Activated CD4-positive, alpha-beta T cell treated with anti-CD3 and anti-CD28 coated beads for 36 hours (primary cell): ENCODE results near the gene ACSF2. TPM values are rescaled to one million over a fixed set of nuclear protein-coding genes. Genes with fewer than 3 reads are reported as not detected.
"Not testable (repeated sequence)": the region's sequence is repeated elsewhere in the genome, so short reads cannot be mapped to it uniquely, and the experiment has no call there.

Experiments
- ATAC-seq: fragments of 200-7000 bp; cut with Tn5 transposase; one replicate; pipeline ENCODE4 v1.10.0; 2021; ENCODE audit warnings: mild to moderate bottlenecking, moderate library complexity
- CTCF ChIA-PET: fragments of 350-600 bp; sonication (Branson Sonifier 250); formaldehyde crosslinking; loops from one replicate; lab custom pipeline; 2021; ENCODE audit warnings: antibody characterized with exemption; lab: Charles Lee
- POLR2A ChIA-PET: fragments of 350-600 bp; sonication (Branson Sonifier 250); formaldehyde crosslinking; loops from one replicate; lab custom pipeline; 2021; ENCODE audit warnings: antibody characterized with exemption, inconsistent platforms; lab: Charles Lee
- DNase-seq: peaks from one replicate; pipeline ENCODE4 v3.0.0-alpha.2; 2020
- H3K27ac Mint-ChIP-seq: one replicate; pipeline ENCODE4 v1.8.0; 2021; ENCODE audit warnings: mixed read lengths
- H3K27me3 Mint-ChIP-seq: one replicate; pipeline ENCODE4 v1.8.0; 2021; ENCODE audit warnings: mixed read lengths
- H3K36me3 Mint-ChIP-seq: one replicate; pipeline ENCODE4 v1.8.0; 2021; ENCODE audit warnings: low read depth, mixed read lengths
- H3K4me1 Mint-ChIP-seq: one replicate; pipeline ENCODE4 v1.8.0; 2021; ENCODE audit warnings: mixed read lengths
- H3K4me3 Mint-ChIP-seq: one replicate; pipeline ENCODE4 v1.8.0; 2021; ENCODE audit warnings: mild to moderate bottlenecking, moderate library complexity, mixed read lengths
- H3K9me3 Mint-ChIP-seq: one replicate; pipeline ENCODE4 v1.8.0; 2021; ENCODE audit warnings: low read depth, mixed read lengths
- intact Hi-C, 2 experiments: fragments of 100-400 bp; cut with DNase I in 1 of 2; cut with micrococcal nuclease in 1 of 2; formaldehyde crosslinking; loops; one replicate each; pipeline versions ENCODE4 v1.14.2 to v1.15.1; 2022 to 2024; cut with DNase I, micrococcal nuclease
- total RNA-seq, 2 experiments: library from RNA; stranded (reverse); gene quantifications; one replicate each; pipeline ENCODE4 v1.2.3, GENCODE V29; 2021

The ACSF2 gene
- total RNA-seq, 2 experiments from 2014 or later, result 15.0 to 15.7 TPM

DNA sequence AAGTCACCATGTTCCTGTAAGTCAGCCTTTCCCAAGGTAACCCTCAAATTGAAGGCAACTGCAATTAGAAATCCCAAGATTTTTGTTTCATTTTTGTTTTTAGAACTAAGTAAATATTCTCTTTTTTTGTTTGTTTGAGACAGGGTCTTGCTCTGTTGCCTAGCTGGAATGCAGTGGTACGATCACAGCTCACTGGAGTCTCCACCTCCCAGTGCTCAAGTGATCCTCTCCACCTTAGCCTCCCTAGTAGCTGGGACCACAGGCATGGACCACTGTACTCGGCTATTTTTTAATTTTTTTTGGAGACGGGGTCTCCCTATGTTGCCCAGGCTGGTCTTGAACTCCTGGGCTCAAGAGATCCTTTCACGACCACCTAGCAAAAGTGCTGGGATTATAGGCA is 18.1 kb upstream of the ACSF2 start:
- ChIA-PET POLR2A (no interaction called here), CTCF (interaction anchor here (1.1 to 2.4 kb wide), 2 partner anchors 10 to 20 kb away, joined by 3 to 15 read pairs; partner anchors contain the start of gene LRRC59)
- Mint-ChIP-seq H3K27ac (no peak overlapping the region), H3K4me1 (no peaks in the 10 kb centered on the region), H3K9me3 (no peaks in the 10 kb centered on the region), H3K36me3 (no peaks in the 10 kb centered on the region), H3K4me3 (no peak overlapping the region), H3K27me3 (peaks cover 12% of the 10 kb centered on the region)
- intact Hi-C loops, result no loop called here
- DNase-seq, result no peak
- ATAC-seq, result no peak

DNA sequence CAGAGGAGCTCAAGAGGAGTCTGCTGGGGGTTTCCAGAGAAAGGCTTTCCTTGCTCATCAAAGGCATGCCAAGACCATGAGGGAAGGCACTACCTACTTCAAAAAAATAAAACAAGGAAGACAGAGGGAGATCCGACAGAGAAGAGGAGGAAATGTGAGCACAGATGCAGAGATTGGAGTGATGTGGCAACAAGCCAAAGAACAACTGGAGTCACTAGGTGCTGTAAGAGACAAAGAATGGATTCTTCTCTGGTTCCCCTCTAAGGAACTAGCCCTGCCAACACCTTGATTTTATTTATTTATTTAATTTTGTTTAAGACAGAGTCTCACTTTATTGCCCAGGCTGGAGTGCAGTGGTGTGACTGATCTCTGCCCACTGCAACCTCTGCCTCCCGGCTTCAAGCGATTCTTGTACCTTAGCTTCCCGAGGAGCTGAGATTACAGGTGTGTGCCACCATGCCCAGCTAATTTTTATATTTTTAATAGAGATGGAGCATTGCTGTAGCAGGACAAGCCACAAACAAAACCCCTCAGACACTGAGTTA is 13.8 kb upstream of the ACSF2 start:
- H3K9me3 Mint-ChIP-seq, result no peaks in the 10 kb centered on the region
- no peaks in the 10 kb centered on the region for H3K36me3 Mint-ChIP-seq
- no peak overlapping the region for H3K4me3 Mint-ChIP-seq
- no peaks in the 10 kb centered on the region for H3K4me1 Mint-ChIP-seq
- ChIA-PET POLR2A (no interaction called here), CTCF (interaction anchor here (0.5 to 1.0 kb wide), 3 partner anchors 15 to 227 kb away, joined by 3 to 4 read pairs (median 3); partner anchors contain the start of gene LRRC59)
- no peak overlapping the region for H3K27ac Mint-ChIP-seq
- intact Hi-C loops, result no loop called here
- peaks cover 5% of the 10 kb centered on the region for H3K27me3 Mint-ChIP-seq
- ATAC-seq (no peak), DNase-seq (no peak)

DNA sequence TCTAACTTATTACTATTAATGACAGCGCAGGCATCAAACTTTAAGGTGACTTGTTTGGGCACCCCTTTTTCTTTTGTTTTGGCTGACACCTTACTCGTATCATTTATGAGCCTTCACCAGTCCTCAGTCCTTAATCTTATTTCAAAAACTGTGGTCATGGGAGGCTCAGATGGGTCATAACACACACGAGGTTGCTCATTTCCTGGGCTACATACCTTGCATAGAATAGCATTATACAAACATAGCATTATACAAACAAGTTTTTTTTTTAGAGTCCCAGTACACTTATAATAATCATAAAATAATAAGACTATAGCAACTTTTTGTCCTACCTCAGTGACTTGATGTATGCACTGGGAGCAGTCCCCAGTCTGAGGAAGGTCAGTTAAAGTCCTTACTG is 11.2 kb upstream of the ACSF2 start:
- no peak for ATAC-seq
- Mint-ChIP-seq H3K36me3 (no peaks in the 10 kb centered on the region), H3K9me3 (peaks cover 2% of the 10 kb centered on the region), H3K27me3 (peaks cover 5% of the 10 kb centered on the region), H3K4me3 (no peak overlapping the region), H3K4me1 (no peaks in the 10 kb centered on the region), H3K27ac (no peak overlapping the region)
- DNase-seq, result no peak
- intact Hi-C loops, result no loop called here
- ChIA-PET POLR2A (no interaction called here), CTCF (interaction anchor here (2.7 kb wide), 1 partner anchor 17 kb away, joined by 11 read pairs; the partner anchor contains the start of gene LRRC59)

DNA sequence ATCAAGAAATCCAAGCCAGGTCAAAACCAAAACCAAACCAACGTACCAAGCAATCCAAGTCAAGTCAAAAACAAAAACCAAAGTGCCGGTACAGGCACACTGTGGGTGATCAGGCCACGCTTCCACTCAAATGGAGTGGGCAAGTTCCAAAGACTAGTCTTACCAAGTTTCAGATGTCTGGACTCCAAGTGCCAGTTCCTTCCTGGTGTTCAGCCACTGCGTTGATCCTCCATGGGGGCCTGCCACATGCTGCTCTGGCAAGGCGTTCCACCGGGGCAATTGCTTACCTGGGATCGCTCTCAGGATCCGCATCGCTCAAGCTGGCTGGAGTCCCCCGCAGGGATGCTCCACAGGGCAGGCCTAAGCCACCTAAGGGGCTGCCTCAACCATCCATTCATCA is 6.4 kb upstream of the ACSF2 start:
- H3K27ac Mint-ChIP-seq, intact Hi-C loops, ATAC-seq, H3K36me3 Mint-ChIP-seq, POLR2A ChIA-PET, H3K27me3 Mint-ChIP-seq, H3K9me3 Mint-ChIP-seq, DNase-seq, H3K4me3 Mint-ChIP-seq: not testable (repeated sequence)
- CTCF ChIA-PET, result interaction anchor here (0.9 kb wide), 1 partner anchor 22 kb away, joined by 3 read pairs; the partner anchor contains the start of gene LRRC59
- H3K4me1 Mint-ChIP-seq, result peaks cover 15% of the 10 kb centered on the region

DNA sequence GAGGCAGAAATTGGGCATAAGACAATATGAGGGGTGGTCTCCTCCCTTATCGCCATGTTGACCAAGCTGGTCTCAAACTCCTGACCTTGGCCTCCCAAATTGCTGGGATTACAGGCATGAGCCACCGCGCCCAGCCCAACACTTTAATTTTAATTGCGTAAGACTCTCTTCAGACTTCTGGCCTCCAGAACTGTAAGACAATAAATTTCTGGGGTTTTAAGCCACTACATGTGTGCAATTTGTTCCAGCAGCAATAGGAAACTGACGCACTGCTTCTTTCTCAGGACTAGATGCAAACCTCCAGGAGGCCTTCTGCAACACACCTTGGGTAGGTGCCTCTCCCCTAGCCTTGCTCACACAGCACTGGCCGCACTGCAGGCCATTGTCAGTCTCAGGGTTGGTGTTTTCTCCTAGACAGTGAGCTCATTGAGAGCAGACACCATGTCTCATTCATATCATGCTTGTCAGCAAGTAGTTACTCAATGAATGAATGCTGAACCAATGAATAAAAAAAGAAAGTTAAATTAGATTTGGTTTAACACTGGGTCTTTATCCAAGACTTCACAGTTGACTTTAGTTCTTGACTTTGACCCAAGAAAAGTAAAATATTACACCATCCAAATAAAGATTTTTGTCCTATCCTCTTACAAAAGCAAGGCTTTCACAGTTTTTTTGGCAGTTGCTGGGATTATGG is 5.5 kb upstream of the ACSF2 start:
- H3K27ac Mint-ChIP-seq, result peak overlapping the region; percentile 88
- CTCF ChIA-PET, result interaction anchor here (0.6 to 2.3 kb wide), 4 partner anchors 23 to 270 kb away, joined by 3 to 16 read pairs (median 3); partner anchors contain the start of genes LRRC59 and PPP1R9B
- peaks cover 19% of the 10 kb centered on the region for H3K4me1 Mint-ChIP-seq
- H3K27me3 Mint-ChIP-seq, result no peaks in the 10 kb centered on the region
- POLR2A ChIA-PET, result interaction anchor here (0.6 to 0.7 kb wide), 3 partner anchors 74 to 632 kb away, joined by 3 to 4 read pairs (median 3); partner anchors contain the start of gene KAT7
- peaks cover 2% of the 10 kb centered on the region for H3K9me3 Mint-ChIP-seq
- no peaks in the 10 kb centered on the region for H3K36me3 Mint-ChIP-seq
- intact Hi-C loops, result loop anchor here in 1 of 2 experiments (1.0 kb wide), 1 partner anchor 23 kb away; the partner anchor contains the start of gene LRRC59
- no peak for ATAC-seq
- DNase-seq, result no peak
- H3K4me3 Mint-ChIP-seq, result no peak overlapping the region

DNA sequence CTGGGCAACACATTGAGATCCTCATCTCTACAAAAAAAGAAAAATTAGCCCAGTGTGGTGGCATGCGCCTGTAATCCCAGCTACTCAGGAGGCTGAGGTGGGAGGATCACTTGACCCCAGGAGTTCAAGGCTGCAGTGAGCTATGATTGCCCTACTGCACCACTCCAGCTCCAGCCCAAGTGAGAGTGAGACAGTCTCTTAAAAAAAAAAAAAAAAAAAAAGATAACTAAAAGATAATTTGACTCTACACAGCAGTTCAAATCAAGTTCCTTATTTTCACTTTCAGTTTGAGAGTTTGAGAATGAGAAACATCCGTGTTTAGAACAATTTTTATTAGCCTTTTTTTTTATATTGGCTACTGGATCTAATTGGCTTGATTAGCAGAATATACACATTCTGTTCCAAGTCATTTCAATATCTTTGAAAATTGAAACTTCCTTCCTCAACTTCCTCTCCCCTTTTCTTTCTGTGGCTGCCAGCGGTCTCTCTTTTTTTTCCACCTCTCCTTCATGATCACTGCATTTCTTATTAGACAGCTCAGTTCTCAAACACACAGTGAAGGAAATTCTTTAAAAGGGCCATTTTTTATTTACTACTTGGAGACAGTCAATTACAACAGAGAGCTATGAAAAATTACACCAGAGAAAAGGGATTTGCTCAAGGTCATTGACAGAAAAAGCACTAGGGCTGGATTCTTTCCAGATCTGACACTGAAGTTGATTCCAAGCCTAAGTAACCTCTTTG is 4.5 kb upstream of the ACSF2 start:
- H3K4me3 Mint-ChIP-seq, result peak overlapping the region; percentile 61
- H3K27ac Mint-ChIP-seq, result peak overlapping the region; percentile 88
- no peaks in the 10 kb centered on the region for H3K36me3 Mint-ChIP-seq
- intact Hi-C loops, result loop anchor here in 1 of 2 experiments (1.0 kb wide), 1 partner anchor 24 kb away; the partner anchor contains the start of gene LRRC59
- peak; percentile 17 for DNase-seq
- CTCF ChIA-PET, result interaction anchor here (0.5 to 2.3 kb wide), 5 partner anchors 24 to 1983 kb away, joined by 3 to 16 read pairs (median 4); partner anchors contain the start of genes LRRC59 and PPP1R9B
- H3K9me3 Mint-ChIP-seq, result peaks cover 2% of the 10 kb centered on the region
- peaks cover 22% of the 10 kb centered on the region for H3K4me1 Mint-ChIP-seq
- no peaks in the 10 kb centered on the region for H3K27me3 Mint-ChIP-seq
- peak; percentile 63 for ATAC-seq
- POLR2A ChIA-PET, result interaction anchor here (0.6 to 1.0 kb wide), 5 partner anchors 24 to 633 kb away, joined by 3 to 4 read pairs (median 3); partner anchors contain the start of genes KAT7, LRRC59 and TOB1

DNA sequence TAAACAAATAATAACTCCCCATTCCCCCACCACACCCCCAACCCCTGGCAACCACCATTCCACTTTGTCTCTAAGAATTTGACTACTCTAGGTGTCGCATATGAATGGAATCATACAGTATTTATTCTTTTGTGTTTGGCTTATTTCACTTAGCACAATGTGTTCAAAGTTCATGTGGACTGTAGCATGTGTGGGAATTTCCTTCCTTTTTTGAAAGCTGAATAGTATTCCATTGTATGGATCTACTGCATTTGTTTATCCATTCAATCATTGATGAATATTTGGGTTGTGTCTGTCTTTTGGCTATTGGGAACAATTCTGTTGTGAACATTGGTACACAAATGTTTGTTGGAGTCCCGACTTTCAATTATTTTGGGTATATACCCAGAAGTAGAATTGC is 3.3 kb upstream of the ACSF2 start:
- DNase-seq (no peak), ATAC-seq (no peak)
- intact Hi-C loops, result no loop called here
- no peak overlapping the region for H3K4me3 Mint-ChIP-seq
- peaks cover 33% of the 10 kb centered on the region for H3K4me1 Mint-ChIP-seq
- no peaks in the 10 kb centered on the region for H3K36me3 Mint-ChIP-seq
- peaks cover 2% of the 10 kb centered on the region for H3K9me3 Mint-ChIP-seq
- ChIA-PET CTCF (interaction anchor here (0.6 to 2.3 kb wide), 2 partner anchors 25 to 56 kb away, joined by 3 to 16 read pairs; partner anchors contain the start of gene LRRC59), POLR2A (no interaction called here)
- no peaks in the 10 kb centered on the region for H3K27me3 Mint-ChIP-seq
- no peak overlapping the region for H3K27ac Mint-ChIP-seq

DNA sequence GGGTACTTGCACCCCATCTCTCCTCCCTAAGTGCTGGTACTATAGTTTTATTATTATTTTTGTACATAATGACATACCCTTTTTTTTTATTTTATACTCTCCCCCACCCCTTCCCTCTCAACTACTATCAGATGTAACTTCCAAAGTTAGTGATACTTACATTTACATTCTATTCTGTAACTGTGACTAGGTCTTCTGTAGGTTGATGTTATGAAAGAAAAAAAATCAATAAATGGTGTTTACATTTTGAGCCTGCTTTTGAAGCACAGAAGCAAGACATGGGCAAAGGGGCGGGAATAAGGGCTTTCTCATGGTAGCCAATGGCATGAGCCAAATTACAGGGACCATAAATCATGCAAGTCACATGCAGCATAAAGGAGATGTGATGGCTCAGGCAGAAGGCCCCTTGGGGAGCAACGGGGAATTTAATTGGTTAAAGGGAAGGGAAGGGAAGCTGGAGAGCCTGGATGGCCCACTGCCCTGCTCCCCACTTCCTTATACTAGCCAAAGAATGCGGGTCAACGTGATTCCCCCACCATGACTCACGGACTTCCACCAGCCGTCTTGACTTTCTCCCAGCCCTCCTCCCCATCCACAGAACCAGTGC is 2.4 kb upstream of the ACSF2 start:
- CTCF ChIA-PET, result no interaction called here
- POLR2A ChIA-PET, result no interaction called here
- Mint-ChIP-seq H3K27ac (no peak overlapping the region), H3K27me3 (no peaks in the 10 kb centered on the region), H3K36me3 (no peaks in the 10 kb centered on the region), H3K4me1 (peaks cover 35% of the 10 kb centered on the region), H3K9me3 (peaks cover 2% of the 10 kb centered on the region), H3K4me3 (no peak overlapping the region)
- intact Hi-C loops, result no loop called here
- ATAC-seq (no peak), DNase-seq (no peak)

DNA sequence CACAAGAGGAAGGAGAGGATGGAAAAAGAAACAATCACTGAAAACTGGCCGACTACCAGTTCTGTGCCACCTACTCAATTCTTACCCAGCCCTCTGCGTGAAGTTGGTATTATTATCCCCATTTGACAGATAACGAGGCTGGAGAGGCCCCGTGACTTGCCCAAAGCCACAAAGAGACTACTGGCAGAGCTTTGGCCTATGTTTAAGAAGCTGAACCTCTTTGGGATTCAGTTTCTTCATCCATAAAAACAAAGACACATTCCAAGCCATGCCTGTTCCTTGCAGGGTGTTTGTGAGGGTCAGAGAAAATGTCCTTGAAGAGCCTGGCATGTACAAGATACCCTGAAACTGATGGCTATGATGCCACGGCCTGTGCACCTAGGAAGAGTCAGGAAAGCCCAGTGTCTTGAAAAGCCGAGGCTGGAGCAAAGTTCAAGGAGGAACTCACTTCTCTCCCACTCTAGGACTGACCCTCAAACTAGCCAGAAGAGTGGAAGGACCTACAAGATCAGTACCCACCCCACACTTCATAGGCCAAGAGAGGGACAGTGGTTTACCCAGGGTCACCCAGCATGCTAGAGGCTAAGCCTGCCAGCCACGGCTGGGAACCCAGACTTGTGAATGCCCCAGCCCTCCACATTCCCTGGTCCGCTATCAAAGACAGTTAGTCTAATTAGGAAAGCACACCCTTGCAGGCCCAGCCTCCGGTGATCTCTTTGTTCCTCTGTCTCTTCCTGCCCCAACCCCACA is 1.6 kb upstream of the ACSF2 start:
- ATAC-seq (no peak), DNase-seq (no peak)
- Mint-ChIP-seq H3K4me1 (peaks cover 35% of the 10 kb centered on the region), H3K27ac (no peak overlapping the region), H3K27me3 (no peaks in the 10 kb centered on the region), H3K9me3 (no peaks in the 10 kb centered on the region), H3K36me3 (no peaks in the 10 kb centered on the region), H3K4me3 (no peak overlapping the region)
- CTCF ChIA-PET, result no interaction called here
- POLR2A ChIA-PET, result interaction anchor here (0.6 kb wide), 1 partner anchor 27 kb away, joined by 4 read pairs; the partner anchor contains the start of gene LRRC59
- intact Hi-C loops, result no loop called here

DNA sequence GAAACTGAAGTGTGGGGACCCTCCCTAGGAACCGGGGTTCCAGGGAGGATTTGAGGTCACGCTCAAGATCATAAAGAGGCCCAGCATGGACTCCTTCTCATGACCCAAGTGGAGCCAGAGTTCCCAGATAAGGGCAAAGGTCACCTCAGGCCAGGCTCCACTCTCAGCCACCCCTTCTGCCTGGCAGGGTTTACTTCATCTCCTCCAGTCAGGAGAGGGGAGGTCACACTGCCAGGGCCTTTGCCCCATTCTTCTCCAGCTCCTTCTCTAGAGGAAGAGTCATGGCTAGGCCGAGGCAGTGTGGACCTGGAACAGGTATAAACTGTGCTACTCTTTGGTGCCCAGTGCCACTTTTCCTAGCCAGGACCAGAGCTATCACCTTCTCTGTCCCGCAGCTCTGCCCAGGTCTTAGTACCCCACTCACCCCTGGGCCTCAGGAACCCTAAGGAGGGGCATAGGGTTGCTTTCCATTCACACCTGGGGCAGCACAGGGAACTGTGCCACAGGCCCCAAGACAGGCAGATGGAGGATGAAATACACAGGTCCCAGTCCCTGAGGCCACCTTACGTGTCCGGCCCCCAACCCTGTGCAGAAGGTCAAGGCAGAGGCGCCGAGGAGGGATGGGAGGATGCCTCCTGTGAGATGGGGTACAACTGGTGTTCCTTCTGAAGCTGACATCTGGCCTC is 879 bp upstream of the ACSF2 start:
- H3K27me3 Mint-ChIP-seq, result no peaks in the 10 kb centered on the region
- POLR2A ChIA-PET, result interaction anchor here (0.6 kb wide), 1 partner anchor 27 kb away, joined by 4 read pairs; the partner anchor contains the start of gene LRRC59
- CTCF ChIA-PET, result interaction anchor here (0.6 to 4.1 kb wide), 3 partner anchors 10 to 28 kb away, joined by 3 to 22 read pairs (median 3); partner anchors contain the start of gene LRRC59

More for the DNA sequence above, 879 bp upstream of the ACSF2 start:
- Mint-ChIP-seq H3K4me1 (peaks cover 35% of the 10 kb centered on the region), H3K36me3 (no peaks in the 10 kb centered on the region), H3K4me3 (peak overlapping the region; percentile 76), H3K27ac (peak overlapping the region; percentile 18), H3K9me3 (no peaks in the 10 kb centered on the region)
- intact Hi-C loops, result no loop called here
- DNase-seq (no peak), ATAC-seq (no peak)
